A673 (cell line): ENCODE data around the gene SCYGR3.

Experiments used
- EZH2 ChIP-seq: fragments of 200-600 bp; sonication (generic); IDR thresholded peaks from 2 replicates; pipeline ENCODE4 v1.6.1; 2017; ENCODE audit warnings: borderline replicate concordance, low read depth, mild to moderate bottlenecking, mixed read lengths, antibody characterized with exemption, low read length; ENCODE audit not compliant: poor library complexity, severe bottlenecking
- TF ChIP-seq, protein P1 (sequence below): fragments of 300-800, 200-600 bp; sonication (generic); conservative IDR thresholded peaks from 2 replicates; pipeline ENCODE4 v1.5.1; 2017; ENCODE audit warnings: low read depth, mild to moderate bottlenecking, antibody characterized with exemption, low read length, moderate library complexity, mixed read lengths

DNA sequence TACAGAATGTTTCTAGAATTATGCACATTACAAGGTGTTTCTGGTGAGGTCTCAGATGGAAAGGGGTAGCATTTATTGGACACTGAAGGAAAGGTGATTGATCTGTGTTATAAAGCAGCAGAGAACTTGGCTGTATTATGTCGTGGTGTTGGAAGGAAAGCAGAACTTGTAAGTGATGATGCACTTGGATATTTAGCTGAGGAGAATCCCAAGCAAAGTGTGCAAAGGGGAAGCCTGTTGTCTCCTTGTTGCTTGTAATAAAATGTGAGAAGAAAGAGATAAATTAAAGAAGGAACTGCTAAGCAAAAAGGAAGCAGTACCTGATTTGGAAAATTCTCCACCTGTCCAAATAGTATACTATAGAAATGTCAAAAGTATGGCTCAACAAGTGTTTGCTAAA is 39.8 kb upstream of the SCYGR3 start:
- TF ChIP-seq, protein P1, sequence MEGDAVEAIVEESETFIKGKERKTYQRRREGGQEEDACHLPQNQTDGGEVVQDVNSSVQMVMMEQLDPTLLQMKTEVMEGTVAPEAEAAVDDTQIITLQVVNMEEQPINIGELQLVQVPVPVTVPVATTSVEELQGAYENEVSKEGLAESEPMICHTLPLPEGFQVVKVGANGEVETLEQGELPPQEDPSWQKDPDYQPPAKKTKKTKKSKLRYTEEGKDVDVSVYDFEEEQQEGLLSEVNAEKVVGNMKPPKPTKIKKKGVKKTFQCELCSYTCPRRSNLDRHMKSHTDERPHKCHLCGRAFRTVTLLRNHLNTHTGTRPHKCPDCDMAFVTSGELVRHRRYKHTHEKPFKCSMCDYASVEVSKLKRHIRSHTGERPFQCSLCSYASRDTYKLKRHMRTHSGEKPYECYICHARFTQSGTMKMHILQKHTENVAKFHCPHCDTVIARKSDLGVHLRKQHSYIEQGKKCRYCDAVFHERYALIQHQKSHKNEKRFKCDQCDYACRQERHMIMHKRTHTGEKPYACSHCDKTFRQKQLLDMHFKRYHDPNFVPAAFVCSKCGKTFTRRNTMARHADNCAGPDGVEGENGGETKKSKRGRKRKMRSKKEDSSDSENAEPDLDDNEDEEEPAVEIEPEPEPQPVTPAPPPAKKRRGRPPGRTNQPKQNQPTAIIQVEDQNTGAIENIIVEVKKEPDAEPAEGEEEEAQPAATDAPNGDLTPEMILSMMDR, result no peak
- no peak for TF ChIP-seq EZH2
